Pancreas (tissue), 10 donors: ENCODE data around the gene HOXA2. TPM values are rescaled to one million over a fixed set of nuclear protein-coding genes. Genes with fewer than 3 reads are reported as not detected.

Experiments used
- ATAC-seq, 4 donors: fragments of 200-7000 bp; cut with Tn5 transposase; one replicate each; pipeline versions ENCODE4 v1.8.0 to v1.9.1; 2020; ENCODE audit warnings: mild to moderate bottlenecking in 4 of 4, moderate library complexity in 4 of 4
- DNase-seq, 6 donors: peaks; one replicate each; pipeline ENCODE4 v3.0.0-alpha.2; 2020
- FAIRE-seq: peaks from 2 replicates; lab custom pipeline; 2012; peaks lifted over from hg19 to GRCh38; lab: Jason Lieb, UNC
- H3K27ac ChIP-seq, 4 donors: fragments of 200-600 bp; sonication (generic); 1 replicate in 3 of 4; 2 replicates in 1 of 4; pipeline versions ENCODE4 v1.5.0 to v1.8.0; 2020
- H3K27me3 ChIP-seq, 4 donors: fragments of 200-600 bp; one replicate each; pipeline ENCODE4 v1.8.0; 2021
- H3K36me3 ChIP-seq, 3 donors: fragments of 200-600 bp; sonication (generic) in 1 of 3; one replicate each; pipeline versions ENCODE4 v1.5.0 to v1.8.0; 2020 to 2021
- H3K4me1 ChIP-seq, 3 donors: fragments of 200-600 bp; one replicate each; pipeline ENCODE4 v1.8.0; 2021
- H3K4me3 ChIP-seq, 4 donors: fragments of 200-600 bp; sonication (generic) in 2 of 4; one replicate each; pipeline versions ENCODE4 v1.5.0 to v1.8.0; 2020 to 2021
- H3K9me3 ChIP-seq, 4 donors: fragments of 200-600 bp; one replicate each; pipeline ENCODE4 v1.8.0; 2021
- WGBS, 2 donors: extraction: QIAGEN DNeasy Blood & Tissue Kit; methylation state at CpG; one replicate each; pipeline ENCODE4 v1.1.7; 2013; 5-methylcytosine and 5-hydroxymethylcytosine counted together
- intact Hi-C, 3 donors: fragments of 100-400 bp; cut with DNase I; formaldehyde crosslinking; loops; one replicate each; pipeline versions ENCODE4 v1.11.1 to v1.14.2; 2022
- polyA plus RNA-seq, 2 donors: library from polyadenylated mRNA; stranded (reverse); fragments of 200-250 nt; gene quantifications; one replicate each; pipeline ENCODE4 v1.2.3, GENCODE V29; 2013
- total RNA-seq, 6 donors: library from RNA; stranded (reverse); fragmentation: NEBNext Ultra II Directional in 4 of 6; extraction: Animal tissue kit (Norgen Biotek cat#: 25700) in 4 of 6; gene quantifications; one replicate each; pipeline versions ENCODE4 v1.2.1 to v1.2.4, GENCODE V29; 2021 to 2023
- TF ChIP-seq, protein P1 (sequence below), 4 donors: fragments of 200-600 bp; sonication (generic) in 3 of 4; IDR thresholded peaks; one replicate each; pipeline versions ENCODE4 v1.5.0 to v1.8.0; 2021; ENCODE audit warnings: antibody characterized with exemption in 4 of 4
- donor health status: healthy with polysubstance abuse.
- donor health status: DM: no; HTN: no; CAD: no; lungs with moderate emphysema.
- donor health status: DM: no; HTN: no; CAD: no.
- donor health status: control.
- donor health status: control.
- donor health status: Bipolar disorder and iron deficiency.
- donor health status: DM: yes; HTN: yes; CAD: no.
- donor health status: DM: no; HTN: no; CAD: no.
- donor health status: DM: no; HTN: no; CAD: no.
- donor health status: DM: yes; HTN: yes; CAD: no.

The HOXA2 gene
- total and polyA plus RNA-seq, 8 donors: 0.09 to 0.53 (median 0.27) TPM; not detected in 1

DNA sequence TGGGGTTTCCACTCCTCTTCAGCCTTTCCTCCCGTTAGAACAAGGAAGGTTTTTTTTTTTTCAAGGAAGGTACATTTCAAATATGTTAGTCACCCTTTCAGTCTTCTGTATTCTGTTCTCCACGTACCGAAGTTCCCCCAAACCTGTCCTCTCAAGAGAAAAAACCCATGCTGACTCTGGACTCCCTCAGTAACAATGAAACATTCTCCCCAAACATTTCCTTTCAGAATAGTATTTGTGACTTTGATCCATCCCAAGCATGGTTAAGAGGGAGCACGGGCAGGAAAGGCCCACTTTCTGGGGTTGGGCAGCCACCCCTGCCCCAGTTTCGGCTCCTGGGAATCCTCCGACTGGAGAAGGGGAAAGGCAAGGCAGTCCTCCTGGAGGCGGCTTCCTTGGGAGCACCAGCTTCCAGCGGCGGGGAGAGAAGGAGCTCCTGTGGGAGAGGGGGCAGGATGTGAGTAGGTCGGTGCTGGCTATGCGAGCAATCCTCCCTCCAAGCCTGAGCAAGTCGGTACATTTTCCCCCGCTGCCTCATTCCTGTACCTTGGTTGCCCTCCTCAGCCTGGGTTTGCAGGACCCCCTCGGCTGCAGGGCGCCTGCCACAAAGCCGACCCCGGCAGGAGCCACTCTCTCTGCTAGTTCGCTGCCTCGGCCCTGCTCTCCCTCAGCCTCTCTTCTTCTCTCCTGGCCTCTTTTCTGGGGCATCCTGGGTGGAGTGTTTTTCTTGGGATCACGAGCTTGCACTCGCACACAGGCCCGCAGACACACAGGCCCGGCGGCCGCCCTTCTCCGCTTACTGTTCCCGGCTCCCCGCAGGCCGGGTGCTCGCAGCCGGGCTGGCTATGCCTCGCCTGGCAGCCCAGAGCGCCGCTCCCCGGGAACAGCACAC is 4.6 kb downstream of the HOXA2 start:
- no peak for FAIRE-seq
- Histone ChIP-seq H3K9me3 (no peaks in the 10 kb centered on the region), H3K4me3 (peak overlapping the region in 2 of 4 donors; percentile 36 to 51), H3K36me3 (no peaks in the 10 kb centered on the region), H3K27ac (peak overlapping the region in 2 of 4 donors; percentile 16 to 47), H3K27me3 (peaks cover 0 to 66% (median 20%) of the 10 kb centered on the region in 4 donors), H3K4me1 (peaks cover 0 to 8% (median 4%) of the 10 kb centered on the region in 3 donors)
- ATAC-seq: peak in 1 of 4 donors; percentile 20
- intact Hi-C loops: no loop called here
- WGBS, 2 donors: 10 to 12% methylated on average over 35 of the region's 35 CpGs
- TF ChIP-seq, protein P1, sequence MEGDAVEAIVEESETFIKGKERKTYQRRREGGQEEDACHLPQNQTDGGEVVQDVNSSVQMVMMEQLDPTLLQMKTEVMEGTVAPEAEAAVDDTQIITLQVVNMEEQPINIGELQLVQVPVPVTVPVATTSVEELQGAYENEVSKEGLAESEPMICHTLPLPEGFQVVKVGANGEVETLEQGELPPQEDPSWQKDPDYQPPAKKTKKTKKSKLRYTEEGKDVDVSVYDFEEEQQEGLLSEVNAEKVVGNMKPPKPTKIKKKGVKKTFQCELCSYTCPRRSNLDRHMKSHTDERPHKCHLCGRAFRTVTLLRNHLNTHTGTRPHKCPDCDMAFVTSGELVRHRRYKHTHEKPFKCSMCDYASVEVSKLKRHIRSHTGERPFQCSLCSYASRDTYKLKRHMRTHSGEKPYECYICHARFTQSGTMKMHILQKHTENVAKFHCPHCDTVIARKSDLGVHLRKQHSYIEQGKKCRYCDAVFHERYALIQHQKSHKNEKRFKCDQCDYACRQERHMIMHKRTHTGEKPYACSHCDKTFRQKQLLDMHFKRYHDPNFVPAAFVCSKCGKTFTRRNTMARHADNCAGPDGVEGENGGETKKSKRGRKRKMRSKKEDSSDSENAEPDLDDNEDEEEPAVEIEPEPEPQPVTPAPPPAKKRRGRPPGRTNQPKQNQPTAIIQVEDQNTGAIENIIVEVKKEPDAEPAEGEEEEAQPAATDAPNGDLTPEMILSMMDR (IDR thresholded peaks at IDR 0.05): no peak
- DNase-seq: peak in 2 of 6 donors; percentile 15 to 55

DNA sequence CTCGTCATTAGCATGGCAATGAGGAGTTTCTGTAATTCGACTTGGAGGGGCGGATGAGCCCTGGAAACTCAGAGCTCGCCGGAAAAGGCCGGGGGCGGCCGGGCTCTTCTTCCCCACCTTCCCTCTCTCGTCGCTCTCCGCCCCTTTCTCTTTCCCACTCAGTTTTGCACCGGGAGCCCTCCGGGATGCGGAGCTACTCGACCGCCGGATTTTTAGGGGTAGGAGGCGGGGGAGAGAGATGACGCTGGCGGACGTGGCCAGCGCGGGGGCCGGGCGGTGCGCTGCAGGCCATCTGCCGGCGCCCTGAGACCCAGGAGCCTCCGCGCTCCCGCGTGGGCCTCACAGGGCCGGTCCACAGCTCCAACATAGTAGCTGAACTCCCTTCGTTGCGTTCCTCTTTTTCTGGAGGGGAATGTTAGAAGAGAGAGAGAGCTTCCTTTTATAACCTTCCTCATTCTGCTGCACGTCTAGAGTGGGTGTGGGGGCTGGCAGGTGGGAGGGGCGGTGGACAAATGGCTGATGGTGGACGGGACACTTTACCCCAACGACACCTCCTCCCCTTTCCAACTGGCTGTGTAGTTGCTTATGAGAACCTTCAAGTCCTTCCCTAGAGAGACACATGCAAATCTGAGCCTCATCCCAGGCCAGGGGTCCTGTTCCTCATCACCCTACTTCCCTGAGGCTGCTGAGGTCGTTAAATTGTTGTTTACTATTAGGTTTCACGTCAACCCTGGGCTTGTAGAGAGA is 5.5 kb downstream of the HOXA2 start:
- Histone ChIP-seq H3K27ac (peak overlapping the region in 2 of 4 donors; percentile 47 to 60), H3K9me3 (no peaks in the 10 kb centered on the region), H3K4me1 (peaks cover 0 to 8% (median 4%) of the 10 kb centered on the region in 3 donors), H3K4me3 (peak overlapping the region; percentile 24 to 51 (median 34)), H3K36me3 (no peaks in the 10 kb centered on the region), H3K27me3 (peaks cover 0 to 74% (median 20%) of the 10 kb centered on the region in 4 donors)
- FAIRE-seq (no peak), DNase-seq (peak in 2 of 6 donors; percentile 27 to 35), ATAC-seq (peak in 3 of 4 donors; percentile 28 to 61 (median 56))
- TF ChIP-seq, protein P1 (IDR thresholded peaks at IDR 0.05): no peak
- 7 to 8% methylated on average over 39 to 41 of the region's 41 CpGs for WGBS, 2 donors
- intact Hi-C loops: no loop called here

DNA sequence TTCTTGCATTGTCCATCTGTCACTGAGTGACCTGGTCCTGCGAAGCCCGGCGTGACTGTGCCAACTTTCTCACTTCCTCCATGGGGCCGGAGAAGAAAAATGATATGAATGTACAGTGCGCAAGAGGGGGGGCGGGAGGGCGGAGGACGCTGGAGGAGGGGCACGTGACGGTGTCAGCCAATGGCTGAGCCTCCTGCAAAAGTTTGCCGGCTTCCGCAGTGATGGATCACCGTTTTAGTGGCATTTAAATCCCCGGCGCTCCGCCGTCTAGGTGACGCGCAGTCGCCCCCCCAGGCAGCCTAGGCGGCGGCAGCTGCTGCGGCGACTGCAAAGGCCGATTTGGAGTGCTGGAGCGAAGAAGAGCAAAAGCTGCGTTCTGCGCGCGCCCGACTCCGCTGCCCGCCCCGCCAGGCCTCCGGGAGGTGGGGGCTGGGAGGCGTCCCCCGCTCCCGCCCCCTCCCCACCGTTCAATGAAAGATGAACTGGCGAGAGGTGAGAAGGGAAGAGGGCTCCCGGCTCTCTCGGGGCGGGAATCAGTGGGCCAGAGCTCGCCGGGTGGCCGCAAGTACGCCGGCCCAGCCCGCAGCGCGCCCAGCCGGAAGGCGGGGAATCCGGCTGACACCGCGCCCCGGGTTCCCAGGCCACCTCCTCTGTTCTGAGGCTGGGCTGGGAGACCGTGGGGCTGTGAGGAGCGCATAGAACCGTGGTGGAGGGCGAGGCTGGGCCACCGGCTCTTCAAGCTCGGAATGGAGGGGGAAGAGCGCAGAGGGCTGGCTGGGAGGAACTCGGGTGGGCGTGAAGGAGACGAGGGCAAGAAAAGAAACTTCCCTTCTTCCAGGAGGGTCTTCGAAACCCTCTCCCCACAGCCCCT is 6.4 kb downstream of the HOXA2 start, which contains the start of gene HOXA1:
Gene HOXA1 (minus strand): TSS at position 104 of the 871 bp plus-strand sequence. CDS start 88 bp downstream, at position 16.
- no peaks in the 10 kb centered on the region for H3K9me3 ChIP-seq
- H3K36me3 ChIP-seq: no peaks in the 10 kb centered on the region
- TF ChIP-seq, protein P1 (IDR thresholded peaks at IDR 0.05): no peak
- ATAC-seq (peak; percentile 35 to 78 (median 74)), FAIRE-seq (no peak), DNase-seq (peak in 2 of 6 donors; percentile 55 to 63)
- intact Hi-C loops: no loop called here
- peak within 1 kb of the TSS in 2 of 4 donors; percentile 47 to 60 for H3K27ac ChIP-seq
- H3K4me1 ChIP-seq: peaks cover 0 to 8% (median 4%) of the 10 kb centered on the region in 3 donors
- WGBS, 2 donors: 3 to 4% methylated on average over 65 to 68 of the region's 68 CpGs
- H3K27me3 ChIP-seq: peaks cover 0 to 74% (median 20%) of the 10 kb centered on the region in 4 donors
- peak within 1 kb of the TSS; percentile 24 to 51 (median 34) for H3K4me3 ChIP-seq
